Smooth muscle cell (in vitro differentiated cells): ENCODE data around the gene PTPRF. TPM values are rescaled to one million over a fixed set of nuclear protein-coding genes. Genes with fewer than 3 reads are reported as not detected.

Experiments
- DNase-seq: peaks from one replicate; lab custom pipeline; 2025; ENCODE audit not compliant: unreplicated experiment; lab: John Stamatoyannopoulos, UW
- H2AFZ ChIP-seq: fragments of 200-600 bp; sonication (generic); 2 replicates; pipeline ENCODE4 v1.6.0; 2016; ENCODE audit warnings: antibody characterized with exemption, low read depth, mild to moderate bottlenecking
- H3F3A ChIP-seq: fragments of 200-600 bp; sonication (generic); 2 replicates; pipeline ENCODE4 v1.6.0; 2017; ENCODE audit warnings: antibody characterized with exemption, low read depth
- H3K27ac ChIP-seq: fragments of 200-600 bp; sonication (generic); 2 replicates; pipeline ENCODE4 v1.5.1; 2016; ENCODE audit warnings: low read depth, mild to moderate bottlenecking
- H3K27me3 ChIP-seq: fragments of 200-600 bp; sonication (generic); 2 replicates; pipeline ENCODE4 v1.6.1; 2016; ENCODE audit warnings: low read depth, mild to moderate bottlenecking
- H3K36me3 ChIP-seq: fragments of 200-600 bp; sonication (generic); 2 replicates; pipeline ENCODE4 v1.5.1; 2016; ENCODE audit warnings: low read depth
- H3K4me1 ChIP-seq: fragments of 200-600 bp; sonication (generic); 2 replicates; pipeline ENCODE4 v1.5.1; 2016; ENCODE audit warnings: low read depth
- H3K4me2 ChIP-seq: fragments of 200-600 bp; sonication (generic); 2 replicates; pipeline ENCODE4 v1.6.0; 2016; ENCODE audit warnings: mild to moderate bottlenecking
- H3K4me3 ChIP-seq: fragments of 200-600 bp; sonication (generic); 2 replicates; pipeline ENCODE4 v1.5.1; 2016; ENCODE audit warnings: mild to moderate bottlenecking
- H3K79me2 ChIP-seq: fragments of 200-600 bp; sonication (generic); 2 replicates; pipeline ENCODE4 v1.6.0; 2016; ENCODE audit warnings: low read depth, mild to moderate bottlenecking
- H3K9ac ChIP-seq: fragments of 200-600 bp; sonication (generic); 2 replicates; pipeline ENCODE4 v1.6.0; 2016; ENCODE audit warnings: low read depth
- H3K9me3 ChIP-seq: fragments of 200-600 bp; sonication (generic); replicated peaks from 2 replicates; pipeline ENCODE4 v1.5.1; 2016; ENCODE audit warnings: low read depth
- H4K20me1 ChIP-seq: fragments of 200-600 bp; sonication (generic); 2 replicates; pipeline ENCODE4 v1.6.0; 2016; ENCODE audit warnings: low read depth
- WGBS: methylation state at CpG from one replicate; pipeline ENCODE4 v1.1.7; 2016; ENCODE audit warnings: low lambda C conversion rate; 5-methylcytosine and 5-hydroxymethylcytosine counted together
- polyA plus RNA-seq: library from polyadenylated mRNA; unstranded; fragments of >200 nt; fragmentation: Nextera tagmentation; extraction: Ambion mirVana; gene quantifications from 2 replicates; pipeline ENCODE4 v1.2.1, GENCODE V29; 2016
- total RNA-seq: library from RNA; depleted of rRNA; stranded (reverse); fragments of >200 nt; gene quantifications from 2 replicates; pipeline ENCODE4 v1.2.3, GENCODE V29; 2014
- TF ChIP-seq, protein P1 (sequence below): fragments of 200-600 bp; sonication (generic); IDR thresholded peaks from 2 replicates; pipeline ENCODE4 v1.5.1; 2017; ENCODE audit warnings: borderline replicate concordance, mild to moderate bottlenecking, antibody characterized with exemption; ENCODE audit not compliant: insufficient read depth, poor library complexity, severe bottlenecking

PTPRF gene
- total and polyA plus RNA-seq, 2 experiments from 2014 or later: 39.9 to 71.0 TPM

DNA sequence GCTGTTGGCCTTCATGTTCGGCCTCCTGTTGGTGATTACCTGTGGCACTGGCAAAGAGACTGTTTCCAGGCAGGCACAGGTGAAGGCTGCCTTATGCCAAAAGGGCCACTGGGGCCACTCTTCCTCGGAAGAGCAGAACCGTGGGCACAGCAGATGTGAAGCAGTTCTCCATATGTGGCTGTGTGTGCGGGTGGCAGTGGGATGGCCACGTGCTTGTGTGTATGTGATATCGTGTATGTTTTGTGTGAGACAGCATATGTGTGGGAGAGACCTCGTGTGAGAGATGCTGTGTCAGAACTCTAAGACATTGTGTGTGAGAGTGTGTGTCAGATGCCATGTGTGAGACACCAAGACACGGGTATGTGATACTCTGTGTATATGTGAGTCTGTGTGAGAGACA, 65.9 kb downstream of the PTPRF start:
- no peak overlapping the region for H3K9ac ChIP-seq
- DNase-seq: no peak
- peaks cover 4% of the 10 kb centered on the region for H4K20me1 ChIP-seq
- H3K36me3 ChIP-seq: no peaks in the 10 kb centered on the region
- WGBS: 96% methylated on average over 8 of the region's 8 CpGs
- no peak overlapping the region for H3K27ac ChIP-seq
- H3K27me3 ChIP-seq: no peaks in the 10 kb centered on the region
- no peaks in the 10 kb centered on the region for H3K4me1 ChIP-seq
- H3K4me3 ChIP-seq: no peak overlapping the region
- H3K9me3 ChIP-seq: no peaks in the 10 kb centered on the region
- H3K4me2 ChIP-seq: no peak overlapping the region
- no peaks in the 10 kb centered on the region for H3K79me2 ChIP-seq
- TF ChIP-seq, protein P1, sequence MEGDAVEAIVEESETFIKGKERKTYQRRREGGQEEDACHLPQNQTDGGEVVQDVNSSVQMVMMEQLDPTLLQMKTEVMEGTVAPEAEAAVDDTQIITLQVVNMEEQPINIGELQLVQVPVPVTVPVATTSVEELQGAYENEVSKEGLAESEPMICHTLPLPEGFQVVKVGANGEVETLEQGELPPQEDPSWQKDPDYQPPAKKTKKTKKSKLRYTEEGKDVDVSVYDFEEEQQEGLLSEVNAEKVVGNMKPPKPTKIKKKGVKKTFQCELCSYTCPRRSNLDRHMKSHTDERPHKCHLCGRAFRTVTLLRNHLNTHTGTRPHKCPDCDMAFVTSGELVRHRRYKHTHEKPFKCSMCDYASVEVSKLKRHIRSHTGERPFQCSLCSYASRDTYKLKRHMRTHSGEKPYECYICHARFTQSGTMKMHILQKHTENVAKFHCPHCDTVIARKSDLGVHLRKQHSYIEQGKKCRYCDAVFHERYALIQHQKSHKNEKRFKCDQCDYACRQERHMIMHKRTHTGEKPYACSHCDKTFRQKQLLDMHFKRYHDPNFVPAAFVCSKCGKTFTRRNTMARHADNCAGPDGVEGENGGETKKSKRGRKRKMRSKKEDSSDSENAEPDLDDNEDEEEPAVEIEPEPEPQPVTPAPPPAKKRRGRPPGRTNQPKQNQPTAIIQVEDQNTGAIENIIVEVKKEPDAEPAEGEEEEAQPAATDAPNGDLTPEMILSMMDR: no peak
- no peak overlapping the region for H2AFZ ChIP-seq
- H3F3A ChIP-seq: no peaks in the 10 kb centered on the region

DNA sequence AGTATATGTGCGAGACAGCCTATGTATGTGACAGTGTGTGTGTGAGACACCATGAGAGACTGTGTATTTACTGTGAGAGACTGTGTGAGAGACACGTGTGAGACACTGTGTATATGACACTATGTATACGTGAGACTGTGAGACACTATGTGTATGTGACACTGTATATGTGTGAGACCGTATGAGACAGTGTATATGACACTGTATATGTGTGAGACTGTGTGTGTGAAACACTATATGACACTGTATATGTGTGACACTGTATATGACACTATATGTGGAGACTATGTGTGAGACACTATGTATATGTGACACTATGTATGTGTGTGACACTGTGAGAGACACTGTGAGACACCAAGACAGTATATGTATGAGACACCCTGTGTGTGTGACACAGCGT, 66.3 kb downstream of the PTPRF start:
- Histone ChIP-seq H3K4me1 (no peaks in the 10 kb centered on the region), H2AFZ (no peak overlapping the region), H3K4me2 (no peak overlapping the region), H3K9ac (no peak overlapping the region), H3K9me3 (no peaks in the 10 kb centered on the region), H3K27ac (no peak overlapping the region), H3K36me3 (no peaks in the 10 kb centered on the region), H3F3A (no peaks in the 10 kb centered on the region), H3K4me3 (no peak overlapping the region), H3K27me3 (no peaks in the 10 kb centered on the region), H3K79me2 (no peaks in the 10 kb centered on the region), H4K20me1 (peaks cover 4% of the 10 kb centered on the region)
- 95% methylated on average over 5 of the region's 5 CpGs for WGBS
- TF ChIP-seq, protein P1: no peak
- DNase-seq: no peak

GRCh38 chr1:43597721-43598120, 67.0 kb downstream of the PTPRF start:
- 97% methylated on average over 31 of the region's 31 CpGs for WGBS
- Histone ChIP-seq H4K20me1 (peaks cover 4% of the 10 kb centered on the region), H2AFZ (no peak overlapping the region), H3K79me2 (no peaks in the 10 kb centered on the region), H3F3A (no peaks in the 10 kb centered on the region), H3K27ac (no peak overlapping the region), H3K4me1 (no peaks in the 10 kb centered on the region), H3K4me3 (no peak overlapping the region), H3K4me2 (no peak overlapping the region), H3K9me3 (no peaks in the 10 kb centered on the region), H3K9ac (no peak overlapping the region), H3K27me3 (no peaks in the 10 kb centered on the region), H3K36me3 (no peaks in the 10 kb centered on the region)
- TF ChIP-seq, protein P1: no peak
- no peak for DNase-seq

DNA sequence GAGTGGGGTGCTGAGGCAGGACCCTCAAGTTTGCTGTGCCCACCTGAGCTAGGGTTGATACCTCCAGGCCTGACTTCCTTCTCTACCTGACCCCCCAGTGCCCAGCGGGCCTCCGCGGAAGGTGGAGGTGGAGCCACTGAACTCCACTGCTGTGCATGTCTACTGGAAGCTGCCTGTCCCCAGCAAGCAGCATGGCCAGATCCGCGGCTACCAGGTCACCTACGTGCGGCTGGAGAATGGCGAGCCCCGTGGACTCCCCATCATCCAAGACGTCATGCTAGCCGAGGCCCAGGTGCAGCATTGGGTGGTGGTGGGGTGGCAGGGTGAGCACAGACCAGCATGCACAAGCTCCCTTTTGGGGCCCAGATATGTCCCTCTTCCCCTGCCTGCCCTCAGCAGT, 67.9 kb downstream of the PTPRF start:
- no peak overlapping the region for H3K9ac ChIP-seq
- H3K4me1 ChIP-seq: no peaks in the 10 kb centered on the region
- no peaks in the 10 kb centered on the region for H3F3A ChIP-seq
- no peak overlapping the region for H3K4me3 ChIP-seq
- no peaks in the 10 kb centered on the region for H3K27me3 ChIP-seq
- peaks cover 4% of the 10 kb centered on the region for H4K20me1 ChIP-seq
- no peak for DNase-seq
- H3K9me3 ChIP-seq: no peaks in the 10 kb centered on the region
- TF ChIP-seq, protein P1: no peak
- no peaks in the 10 kb centered on the region for H3K36me3 ChIP-seq
- H2AFZ ChIP-seq: no peak overlapping the region
- H3K27ac ChIP-seq: no peak overlapping the region
- WGBS: 97% methylated on average over 11 of the region's 11 CpGs
- no peaks in the 10 kb centered on the region for H3K79me2 ChIP-seq
- H3K4me2 ChIP-seq: no peak overlapping the region
